Gastrocnemius medialis (tissue), 4 donors: ENCODE measurements around the gene CDK16. TPM values are rescaled to one million over a fixed set of nuclear protein-coding genes. Genes with fewer than 3 reads are reported as not detected.

ENCODE experiments used
- ATAC-seq, 2 donors: fragments of 150-250 bp; one replicate each; pipeline ENCODE4 v1.9.1; 2016
- DNase-seq, 2 donors: peaks; one replicate each; pipeline ENCODE4 v3.0.0-alpha.2; 2019
- H3K27ac ChIP-seq, 4 donors: fragments of 200-600 bp; sonication (generic); 1 replicate in 1 of 4; 2 replicates in 3 of 4; pipeline ENCODE4 v1.5.1; 2016 to 2018; ENCODE audit warnings: mild to moderate bottlenecking in 2 of 4, moderate library complexity in 1 of 4
- H3K27me3 ChIP-seq, 3 donors: fragments of 200-600 bp; sonication (generic) in 2 of 3; 1 replicate in 1 of 3; 2 replicates in 2 of 3; pipeline versions ENCODE4 v1.5.1 to v1.6.0; 2016 to 2019; ENCODE audit warnings: mild to moderate bottlenecking in 1 of 3, moderate library complexity in 1 of 3
- H3K36me3 ChIP-seq, 2 donors: fragments of 200-600 bp; sonication (generic) in 1 of 2; one replicate each; pipeline ENCODE4 v1.5.1; 2017 to 2018
- H3K4me1 ChIP-seq, 2 donors: fragments of 200-600 bp; sonication (generic) in 1 of 2; one replicate each; pipeline ENCODE4 v1.5.1; 2016 to 2017; ENCODE audit warnings: mild to moderate bottlenecking in 2 of 2
- H3K4me3 ChIP-seq, 4 donors: fragments of 200-600 bp; sonication (generic) in 3 of 4; 1 replicate in 1 of 4; 2 replicates in 3 of 4; pipeline ENCODE4 v1.5.1; 2016 to 2019; ENCODE audit warnings: mild to moderate bottlenecking in 2 of 4
- H3K9me3 ChIP-seq, 3 donors: fragments of 200-600 bp; sonication (generic) in 2 of 3; 1 replicate in 1 of 3; 2 replicates in 2 of 3; pipeline ENCODE4 v1.5.1; 2016 to 2019
- CTCF ChIP-seq, 5 experiments: fragments of 450-650 bp in 3 of 5; fragments of 200-600 bp in 2 of 5; sonication (generic) in 2 of 5; IDR thresholded peaks in 4 of 5; conservative IDR thresholded peaks in 1 of 5; 1 replicate in 4 of 5; 2 replicates in 1 of 5; pipeline ENCODE4 v1.5.1; 2016 to 2019; ENCODE audit warnings: antibody characterized with exemption in 5 of 5, mild to moderate bottlenecking in 3 of 5, moderate library complexity in 3 of 5
- POLR2A ChIP-seq, 2 donors: fragments of 450-650 bp; IDR thresholded peaks; one replicate each; pipeline ENCODE4 v1.6.1; 2017; ENCODE audit warnings: antibody characterized with exemption in 2 of 2, mild to moderate bottlenecking in 2 of 2, moderate library complexity in 2 of 2
- in situ Hi-C, 4 donors: fragments of 200-750 bp; cut with MboI; loops; one replicate each; pipeline versions ENCODE4 v1.15.0 to v1.8.0; 2017; ENCODE audit warnings: low sequenced_read_pairs in 4 of 4
- intact Hi-C: fragments of 100-400 bp; cut with DNase I; formaldehyde crosslinking; loops from one replicate; pipeline ENCODE4 v1.15.1; 2023; ENCODE audit warnings: low total_unique reads
- total RNA-seq, 4 donors: library from RNA; depleted of rRNA; stranded (reverse); fragments of >200 nt; gene quantifications; one replicate each; pipeline versions ENCODE4 v1.1.0 to v1.2.3, GENCODE V29; 2016

Gene CDK16
- total RNA-seq, 4 donors from 2014 or later = 124 to 208 (median 178) TPM

- in situ Hi-C loops = loop anchor here in 1 of 4 donors (25.0 kb wide), 1 partner anchor 176 kb away; the partner anchor contains the start of gene ZNF157
- no peak overlapping the region for H3K27ac ChIP-seq
- ATAC-seq = no peak
- no peak for DNase-seq
- H3K4me3 ChIP-seq = no peak overlapping the region
- no peak for TF ChIP-seq CTCF (IDR thresholded peaks at IDR 0.05 in 4 of 5, conservative IDR thresholded peaks at IDR 0.05 in 1 of 5)
- TF ChIP-seq POLR2A (IDR thresholded peaks at IDR 0.05) = no peak
- peaks cover 0 to 3% of the 10 kb centered on the region in 2 donors for H3K4me1 ChIP-seq
- no peaks in the 10 kb centered on the region for H3K9me3 ChIP-seq
- peaks cover 0 to 26% of the 10 kb centered on the region in 2 donors for H3K36me3 ChIP-seq
- no peaks in the 10 kb centered on the region for H3K27me3 ChIP-seq
- intact Hi-C loops = no loop called here
Observed at GRCh38 chrX:47186096-47186740, 32.3 kb upstream of the CDK16 start.

DNA sequence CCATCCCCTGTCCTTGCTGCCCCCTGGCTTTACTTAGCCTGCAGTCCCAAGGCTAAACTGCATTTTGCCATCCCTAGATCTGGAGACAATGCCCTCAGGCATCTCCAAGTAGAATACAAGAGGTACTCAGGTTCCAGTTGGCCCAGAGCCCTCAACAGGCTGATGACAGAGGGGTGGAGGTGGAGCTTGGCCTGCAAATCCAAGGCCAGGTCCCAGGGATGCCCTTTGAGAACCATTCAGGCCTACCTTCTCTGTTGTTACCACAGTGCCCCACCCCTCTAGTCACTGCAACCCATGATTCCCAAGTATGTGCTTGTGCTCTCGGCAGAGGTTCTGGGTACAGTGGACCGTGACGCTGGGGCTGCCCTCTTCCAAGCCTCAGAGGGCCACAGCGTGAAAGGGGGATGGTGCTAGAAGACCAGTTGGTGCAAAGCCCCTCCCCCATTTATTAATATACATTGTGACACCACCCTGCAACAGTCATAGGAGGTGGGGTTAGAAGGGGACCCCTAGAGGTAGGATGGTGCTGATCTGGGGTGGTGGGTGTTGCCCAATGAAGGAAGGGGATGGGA is 31.3 kb upstream of the CDK16 start:
- H3K36me3 ChIP-seq = peaks cover 0 to 16% of the 10 kb centered on the region in 2 donors
- H3K4me3 ChIP-seq = no peak overlapping the region
- H3K4me1 ChIP-seq = peaks cover 0 to 3% of the 10 kb centered on the region in 2 donors
- in situ Hi-C loops = loop anchor here in 1 of 4 donors (25.0 kb wide), 1 partner anchor 175 kb away; the partner anchor contains the start of gene ZNF157
- DNase-seq (no peak), ATAC-seq (no peak)
- intact Hi-C loops = no loop called here
- H3K27ac ChIP-seq = no peak overlapping the region
- TF ChIP-seq CTCF (IDR thresholded peaks at IDR 0.05 in 4 of 5, conservative IDR thresholded peaks at IDR 0.05 in 1 of 5) = no peak
- TF ChIP-seq POLR2A (IDR thresholded peaks at IDR 0.05) = no peak
- no peaks in the 10 kb centered on the region for H3K27me3 ChIP-seq
- no peaks in the 10 kb centered on the region for H3K9me3 ChIP-seq

- Histone ChIP-seq H3K27me3 (no peaks in the 10 kb centered on the region), H3K4me3 (no peak overlapping the region), H3K27ac (no peak overlapping the region), H3K36me3 (peaks cover 0 to 14% of the 10 kb centered on the region in 2 donors), H3K9me3 (no peaks in the 10 kb centered on the region), H3K4me1 (peaks cover 2 to 11% of the 10 kb centered on the region in 2 donors)
- TF ChIP-seq CTCF (IDR thresholded peaks at IDR 0.05 in 4 of 5, conservative IDR thresholded peaks at IDR 0.05 in 1 of 5) (no peak), POLR2A (IDR thresholded peaks at IDR 0.05) (no peak)
- ATAC-seq (no peak), DNase-seq (no peak)
- in situ Hi-C loops (loop anchor here in 3 of 4 donors (10.0 to 25.0 kb wide), 3 partner anchors 172 to 335 kb away; partner anchors contain the start of gene ZNF157 (in 1 of the 3)), intact Hi-C loops (loop anchor here (2.0 to 5.0 kb wide), 4 partner anchors 177 to 832 kb away; partner anchors contain the start of genes ELK1 and ZNF41)
Observed at GRCh38 chrX:47189906-47190305, 28.6 kb upstream of the CDK16 start.

DNA sequence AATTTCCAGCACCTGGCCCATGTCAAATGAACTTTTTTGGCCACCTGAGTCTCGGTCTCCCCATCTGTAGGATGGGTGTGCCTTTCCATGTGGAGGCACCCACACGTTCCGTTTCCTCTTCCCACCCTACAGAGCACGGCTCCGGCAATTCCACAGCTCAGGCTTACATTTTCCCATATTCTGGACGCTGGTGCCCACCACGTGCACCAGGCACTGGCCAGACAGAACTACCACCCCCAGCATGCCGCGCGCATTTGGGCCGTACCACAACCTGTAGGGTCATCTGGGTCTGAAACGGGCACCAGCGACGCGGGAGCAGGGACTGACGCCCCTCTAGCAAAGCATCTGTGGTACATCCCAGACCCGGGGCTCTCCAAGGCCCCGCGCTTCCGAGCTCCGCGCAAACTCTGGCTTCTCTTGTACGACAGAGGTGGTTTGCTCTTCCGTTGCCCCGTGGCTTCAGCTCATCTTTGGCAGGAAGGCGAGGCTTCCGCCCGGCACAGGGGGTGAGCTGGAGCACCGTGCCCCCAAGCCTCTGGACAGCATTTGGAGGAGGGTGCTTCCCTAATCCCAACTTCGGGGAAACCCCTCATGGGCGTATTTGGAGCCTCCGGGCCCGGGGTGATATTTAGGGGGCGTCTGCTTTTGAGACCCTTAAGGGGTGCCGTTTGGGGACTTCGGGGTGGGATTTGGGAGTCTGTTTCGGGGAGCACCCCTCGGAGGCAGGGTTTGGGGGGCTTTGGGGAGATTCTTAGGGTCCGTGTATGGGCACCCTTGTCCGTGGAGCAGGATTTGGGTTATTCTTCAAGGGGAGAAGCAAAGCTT is 27.8 kb upstream of the CDK16 start:
- Histone ChIP-seq H3K27ac (peak overlapping the region; percentile 70 to 82 (median 78)), H3K9me3 (no peaks in the 10 kb centered on the region), H3K4me1 (peaks cover 9 to 18% of the 10 kb centered on the region in 2 donors), H3K36me3 (peaks cover 0 to 9% of the 10 kb centered on the region in 2 donors), H3K4me3 (peak overlapping the region; percentile 65 to 69 (median 68)), H3K27me3 (no peaks in the 10 kb centered on the region)
- in situ Hi-C loops = loop anchor here in 3 of 4 donors (10.0 to 25.0 kb wide), 3 partner anchors 172 to 334 kb away; partner anchors contain the start of gene ZNF157 (in 1 of the 3)
- intact Hi-C loops = loop anchor here (2.0 to 5.0 kb wide), 4 partner anchors 177 to 832 kb away; partner anchors contain the start of genes ELK1 and ZNF41
- TF ChIP-seq POLR2A (IDR thresholded peaks at IDR 0.05) = peak; percentile 34 to 51
- no peak for TF ChIP-seq CTCF (IDR thresholded peaks at IDR 0.05 in 4 of 5, conservative IDR thresholded peaks at IDR 0.05 in 1 of 5)
- DNase-seq = peak; percentile 81 to 89
- peak; percentile 83 to 84 for ATAC-seq
